Measurements from ENCODE around the gene CBX1. TPM values are rescaled to one million over a fixed set of nuclear protein-coding genes. Genes with fewer than 3 reads are reported as not detected.
A peak's percentile ranks its signal among the peaks of the same experiment; 100 is the strongest.

The CBX1 gene
- total RNA-seq, 1 donor from 2014 or later: 91.1 TPM

GRCh38 chr17:48102798-48103715, 1.8 kb upstream of the CBX1 start:
- H3K36me3 Mint-ChIP-seq (ENCODE audit: low read depth, unreplicated experiment): peaks cover 4% of the 10 kb centered on the region
- H3K9me3 Mint-ChIP-seq (ENCODE audit: unreplicated experiment): no peaks in the 10 kb centered on the region
- H3K27ac Mint-ChIP-seq (ENCODE audit: unreplicated experiment): no peak overlapping the region
- peaks cover 7% of the 10 kb centered on the region for H3K4me1 Mint-ChIP-seq (ENCODE audit: unreplicated experiment)
- TF ChIP-seq CTCF (IDR thresholded peaks at IDR 0.05; ENCODE audit: unreplicated experiment): no peak
- no peak for DNase-seq (ENCODE audit: low spot score)
- no peak overlapping the region for H3K4me3 Mint-ChIP-seq (ENCODE audit: unreplicated experiment)
- peaks cover 3% of the 10 kb centered on the region for H3K27me3 Mint-ChIP-seq (ENCODE audit: unreplicated experiment)

- H3K4me1 Mint-ChIP-seq (ENCODE audit: unreplicated experiment): peaks cover 3% of the 10 kb centered on the region
- H3K27ac Mint-ChIP-seq (ENCODE audit: unreplicated experiment): no peak overlapping the region
- peaks cover 3% of the 10 kb centered on the region for H3K27me3 Mint-ChIP-seq (ENCODE audit: unreplicated experiment)
- TF ChIP-seq CTCF (IDR thresholded peaks at IDR 0.05; ENCODE audit: unreplicated experiment): no peak
- H3K36me3 Mint-ChIP-seq (ENCODE audit: low read depth, unreplicated experiment): peaks cover 4% of the 10 kb centered on the region
- peak overlapping the region; percentile 89 for H3K4me3 Mint-ChIP-seq (ENCODE audit: unreplicated experiment)
- no peaks in the 10 kb centered on the region for H3K9me3 Mint-ChIP-seq (ENCODE audit: unreplicated experiment)
- DNase-seq (ENCODE audit: low spot score): no peak
These were observed 919 bp upstream of the CBX1 start for GRCh38 chr17:48102043-48102750.

GRCh38 chr17:48100591-48101011, 677 bp downstream of the CBX1 start:
- DNase-seq (ENCODE audit: low spot score): peak; percentile 35

GRCh38 chr17:48100160-48100559, 1.1 kb downstream of the CBX1 start:
- Mint-ChIP-seq H3K36me3 (ENCODE audit: low read depth, unreplicated experiment) (peaks cover 4% of the 10 kb centered on the region), H3K4me3 (ENCODE audit: unreplicated experiment) (peak overlapping the region; percentile 69), H3K27me3 (ENCODE audit: unreplicated experiment) (peaks cover 3% of the 10 kb centered on the region), H3K4me1 (ENCODE audit: unreplicated experiment) (peaks cover 3% of the 10 kb centered on the region), H3K9me3 (ENCODE audit: unreplicated experiment) (no peaks in the 10 kb centered on the region), H3K27ac (ENCODE audit: unreplicated experiment) (peak overlapping the region; percentile 0)
- TF ChIP-seq CTCF (IDR thresholded peaks at IDR 0.05; ENCODE audit: unreplicated experiment): no peak
- no peak for DNase-seq (ENCODE audit: low spot score)

More at GRCh38 chr17:48100591-48101011, 677 bp downstream of the CBX1 start:
- peak overlapping the region; percentile 80 for H3K27ac Mint-ChIP-seq (ENCODE audit: unreplicated experiment)
- H3K4me1 Mint-ChIP-seq (ENCODE audit: unreplicated experiment): peaks cover 3% of the 10 kb centered on the region
- H3K9me3 Mint-ChIP-seq (ENCODE audit: unreplicated experiment): no peaks in the 10 kb centered on the region
- H3K36me3 Mint-ChIP-seq (ENCODE audit: low read depth, unreplicated experiment): peaks cover 4% of the 10 kb centered on the region
- no peak for TF ChIP-seq CTCF (IDR thresholded peaks at IDR 0.05; ENCODE audit: unreplicated experiment)
- peak overlapping the region; percentile 69 for H3K4me3 Mint-ChIP-seq (ENCODE audit: unreplicated experiment)
- H3K27me3 Mint-ChIP-seq (ENCODE audit: unreplicated experiment): peaks cover 3% of the 10 kb centered on the region
